GM18511 (cell line): ENCODE data around the gene KRT78.

Experiments
- ATAC-seq: cut with Tn5 transposase; IDR thresholded peaks from one replicate; pipeline ENCODE4 v1.9.1; 2021; ENCODE audit warnings: mild to moderate bottlenecking, moderate library complexity; ENCODE audit not compliant: unreplicated experiment

The KRT78 gene

GRCh38 chr12:52839436-52840105 lies 9.2 kb downstream of the KRT78 start:
- ATAC-seq, result no peak

GRCh38 chr12:52838609-52839435 lies 10.0 kb downstream of the KRT78 start:
- ATAC-seq, result no peak

GRCh38 chr12:52837781-52838608 lies 10.8 kb downstream of the KRT78 start:
- no peak for ATAC-seq

DNA sequence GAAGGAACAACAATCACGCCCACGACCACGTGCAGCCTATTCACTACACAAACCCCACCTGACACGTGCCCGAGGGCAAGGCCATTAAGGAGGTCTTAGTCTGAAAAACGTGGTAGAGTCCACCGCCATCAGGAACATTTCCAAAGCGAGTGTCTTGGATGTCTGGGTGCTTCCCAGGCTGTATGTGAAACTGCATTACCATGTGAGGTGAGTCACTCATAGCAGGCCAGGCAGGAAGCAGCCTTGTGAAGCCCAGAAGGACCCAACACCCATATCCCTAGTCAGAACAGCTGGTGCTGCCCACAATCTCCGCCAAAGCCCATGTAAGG lies 11.4 kb downstream of the KRT78 start:
- ATAC-seq, result no peak

GRCh38 chr12:52836491-52837412 lies 12.0 kb downstream of the KRT78 start:
- no peak for ATAC-seq

GRCh38 chr12:52836042-52836466 lies 12.7 kb downstream of the KRT78 start:
- no peak for ATAC-seq

DNA sequence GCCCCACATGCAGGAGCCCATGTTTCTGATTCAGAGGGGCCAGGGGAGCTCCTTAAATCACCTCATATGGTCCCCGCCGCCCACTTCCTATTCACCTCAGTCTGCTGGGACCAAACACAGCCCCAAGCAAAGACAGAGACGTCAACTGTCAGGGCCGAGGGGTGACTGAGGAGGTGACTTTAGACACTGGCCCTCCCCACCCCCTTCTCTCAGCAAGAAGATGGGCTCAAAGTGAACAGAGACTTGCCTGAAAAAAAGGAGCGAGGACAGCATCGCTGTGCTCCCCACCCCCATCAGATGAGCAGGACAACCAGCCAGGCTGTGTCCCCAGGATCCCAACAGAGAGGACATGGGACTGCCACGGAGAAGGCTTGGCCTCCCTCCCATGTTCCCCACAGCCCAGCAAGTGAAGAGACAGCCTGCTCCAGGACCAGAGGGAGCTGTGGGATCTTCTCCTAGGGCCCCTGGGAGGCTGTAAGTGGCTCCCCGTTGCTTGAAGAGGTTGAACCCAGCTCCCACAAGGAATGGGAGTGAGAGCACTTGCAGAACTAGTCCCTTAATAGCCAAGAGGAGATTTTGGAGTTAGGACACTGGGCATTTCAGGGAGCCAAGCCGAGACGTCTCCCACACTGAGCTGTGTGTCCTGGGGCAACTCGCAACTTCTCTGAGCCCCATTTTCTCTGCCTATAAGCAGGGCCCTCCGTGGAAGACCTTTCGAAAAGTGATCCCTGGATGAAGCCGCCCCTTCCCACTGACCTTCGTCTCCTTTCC lies 13.3 kb downstream of the KRT78 start:
- no peak for ATAC-seq

DNA sequence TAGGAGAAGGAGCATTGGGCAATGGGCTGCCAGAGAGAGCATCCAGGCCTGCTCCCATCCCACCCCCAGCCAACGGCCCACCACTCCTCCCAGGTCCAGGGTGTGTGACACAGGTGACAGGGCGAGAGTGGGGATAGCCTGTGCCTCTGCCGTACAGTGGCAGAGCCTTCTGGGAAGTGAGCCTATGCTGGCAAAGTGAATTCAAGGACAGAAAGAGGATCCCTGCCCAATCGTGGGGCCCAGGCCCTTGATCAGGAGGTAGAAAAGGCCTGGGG lies 14.1 kb downstream of the KRT78 start:
- ATAC-seq, result no peak

DNA sequence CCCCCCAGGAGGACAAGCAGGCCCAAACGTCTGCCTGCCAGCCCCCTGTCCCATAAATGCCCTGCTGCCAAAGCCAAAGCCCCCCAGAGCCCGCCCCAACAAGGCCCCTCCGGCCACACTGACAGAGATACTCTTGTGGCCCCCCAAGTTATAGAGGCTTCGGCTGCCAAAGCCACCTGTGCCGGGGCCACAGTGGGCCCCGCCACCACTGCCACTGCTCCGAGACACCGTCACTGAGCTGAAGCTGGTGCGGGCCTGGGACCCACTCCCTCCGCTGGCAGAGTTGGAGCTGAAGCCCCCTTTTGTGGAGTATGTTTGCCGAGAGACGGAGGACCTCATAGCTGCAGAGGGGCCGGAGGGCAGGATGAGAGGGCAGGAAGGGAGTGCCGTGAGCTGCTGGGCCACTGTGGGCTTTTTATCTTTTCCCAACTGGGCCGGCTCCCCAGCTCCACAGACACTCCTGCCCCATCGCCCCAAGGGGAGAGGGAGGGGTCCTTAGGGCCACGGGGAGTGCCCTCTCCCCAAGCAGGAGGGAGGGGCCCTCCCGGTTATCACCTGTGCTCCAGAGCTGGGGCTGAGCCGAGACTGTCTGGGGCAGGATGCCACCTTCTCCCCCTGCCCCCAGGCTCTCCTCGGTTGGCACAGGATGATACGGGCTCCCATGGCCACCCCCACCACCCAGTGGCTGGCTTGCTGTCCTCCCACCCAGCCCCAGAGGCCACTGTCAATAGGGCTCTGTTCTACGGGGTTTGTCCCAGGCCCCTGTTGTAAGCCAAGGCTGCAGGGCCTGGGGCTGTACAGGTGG lies 14.7 kb downstream of the KRT78 start, which contains the start of gene KRT79:
TSS of gene KRT79 (minus strand) at position 390 of the 805 bp plus-strand sequence. CDS start at position 339, 51 bp downstream.
- ATAC-seq, result no peak

DNA sequence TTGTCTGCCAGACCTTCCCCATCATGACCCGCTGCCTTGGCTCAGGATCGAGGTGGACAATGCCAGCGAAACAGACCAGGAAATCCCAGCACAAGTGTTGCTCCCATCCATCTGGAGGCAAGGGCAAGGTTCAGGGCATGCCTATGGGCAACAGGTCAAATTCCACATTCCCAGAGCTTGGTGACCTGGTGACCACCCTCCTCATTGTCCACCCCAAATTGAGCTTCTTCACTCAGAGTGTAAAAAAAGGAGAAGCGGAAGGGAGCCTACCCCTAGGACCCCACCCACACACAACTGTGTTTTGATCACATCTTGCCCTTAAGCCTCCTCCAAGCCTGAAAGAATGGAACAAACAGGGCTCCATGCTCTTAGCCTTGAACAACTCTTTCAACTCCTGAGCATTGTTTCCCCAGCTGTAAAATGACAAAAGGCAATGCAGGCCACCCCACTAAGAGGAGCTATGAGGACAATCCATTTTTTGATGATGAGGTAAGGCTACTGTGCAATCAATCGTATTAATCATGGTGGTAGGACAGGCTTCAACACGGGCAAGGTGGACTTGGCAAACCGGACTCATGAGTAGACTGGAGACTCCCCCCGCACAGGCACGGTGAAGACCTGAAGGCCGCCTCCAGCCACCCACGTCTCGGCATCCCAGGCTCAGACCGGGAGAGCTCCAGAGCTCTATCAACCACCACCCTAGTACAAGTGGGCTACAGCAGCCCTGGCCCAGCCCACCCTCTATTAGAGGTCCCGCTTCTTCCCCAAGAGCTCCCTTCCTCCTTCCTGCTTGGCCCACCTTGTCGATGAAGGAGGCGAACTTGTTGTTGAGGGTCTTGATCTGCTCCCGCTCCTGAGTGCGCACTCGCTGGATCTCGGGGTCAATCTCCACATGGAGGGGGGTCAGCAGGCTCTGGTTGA lies 15.5 kb downstream of the KRT78 start:
- no peak for ATAC-seq

- no peak for ATAC-seq
Observed at GRCh38 chr12:52832451-52832850, 16.3 kb downstream of the KRT78 start.

DNA sequence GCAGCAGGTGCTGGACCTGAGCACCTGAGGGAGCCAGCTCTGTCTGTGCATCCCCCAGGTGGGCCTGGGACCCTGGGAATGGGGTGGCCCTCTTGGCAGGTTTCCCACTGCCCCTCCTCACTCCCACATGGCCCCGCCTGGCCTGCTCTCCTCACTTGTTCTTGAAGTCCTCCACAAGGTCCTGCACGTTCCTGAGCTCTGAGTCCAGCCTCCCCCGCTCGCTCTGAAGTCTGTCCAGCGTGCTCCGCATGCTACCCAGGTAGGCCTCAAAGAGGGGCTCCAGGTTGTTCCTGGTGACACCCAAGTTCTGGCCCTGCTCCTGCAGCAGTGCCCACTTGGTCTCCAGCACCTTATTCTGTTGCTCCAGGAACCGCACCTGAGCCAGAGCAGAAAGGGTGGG lies 17.5 kb downstream of the KRT78 start:
- no peak for ATAC-seq

DNA sequence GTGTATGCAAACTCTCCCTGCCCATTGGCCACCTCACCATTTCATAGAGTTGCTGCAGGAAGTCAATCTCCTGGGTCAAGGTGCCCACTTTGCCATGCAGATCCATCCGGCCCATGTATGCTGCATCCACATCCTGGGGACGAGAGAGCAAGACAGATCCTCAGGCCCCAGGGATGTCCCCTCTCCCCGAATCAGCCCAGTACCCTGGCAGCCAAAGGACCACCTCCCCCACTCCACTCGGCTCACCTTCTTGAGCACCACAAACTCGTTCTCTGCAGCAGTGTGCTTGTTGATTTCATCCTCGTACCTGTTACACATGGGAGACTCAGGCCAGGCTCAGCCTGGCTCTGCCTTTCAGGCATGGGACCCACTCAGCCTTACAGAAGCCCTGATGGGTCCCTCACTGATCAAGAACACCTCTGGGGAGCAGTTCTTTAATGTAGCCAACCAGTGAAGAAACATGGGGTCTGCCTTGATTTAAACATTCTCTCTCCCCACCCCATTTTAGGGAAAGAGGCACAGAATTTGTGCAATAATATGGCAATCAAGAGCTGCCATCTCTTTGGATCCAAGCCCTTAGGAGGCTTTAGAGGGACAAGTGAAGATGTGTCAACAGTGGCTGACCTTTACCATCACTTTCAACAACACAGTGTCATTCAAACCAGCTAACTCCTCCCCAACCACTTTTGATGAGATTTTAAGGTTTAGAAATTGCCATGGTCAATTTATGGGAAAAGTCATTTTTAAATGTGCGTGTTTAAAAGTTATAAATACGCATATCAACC lies 18.6 kb downstream of the KRT78 start:
- no peak for ATAC-seq

- no peak for ATAC-seq
Observed at GRCh38 chr12:52828591-52829021, 20.2 kb downstream of the KRT78 start.

GRCh38 chr12:52828156-52828555 lies 20.6 kb downstream of the KRT78 start:
- no peak for ATAC-seq

DNA sequence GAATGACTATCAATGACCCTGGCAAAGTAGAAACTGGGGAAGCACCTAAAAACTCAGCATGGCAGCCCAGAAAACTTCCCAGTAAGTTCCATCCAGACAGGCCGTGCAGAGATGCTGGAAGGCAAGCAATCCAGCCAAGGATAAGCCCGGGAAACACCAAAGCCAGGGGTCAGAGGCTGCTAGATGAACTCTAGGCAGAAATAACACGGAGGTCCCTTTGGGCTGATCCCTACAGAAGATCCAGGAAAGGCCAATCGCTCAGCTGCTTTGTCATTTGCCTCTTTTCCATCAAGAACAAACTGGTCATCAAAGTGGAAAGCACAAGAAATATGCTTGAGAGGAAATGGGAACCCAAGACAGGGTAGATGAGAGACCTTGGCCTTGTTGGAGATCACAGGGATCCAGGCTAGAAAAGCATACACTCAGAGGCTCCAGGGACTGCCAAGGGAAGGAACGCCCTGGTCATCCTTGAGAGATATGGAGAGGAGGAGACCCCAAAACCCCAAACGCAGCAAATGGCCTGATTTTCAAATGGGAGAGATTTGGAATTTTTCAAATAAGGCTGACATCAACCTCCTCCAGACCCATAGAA lies 21.2 kb downstream of the KRT78 start:
- no peak for ATAC-seq
